GM19455 (cell line): ENCODE measurements around the gene VAV2.

Source experiments
- ATAC-seq: cut with Tn5 transposase; IDR thresholded peaks from one replicate; pipeline ENCODE4 v1.9.1; 2021; ENCODE audit not compliant: unreplicated experiment

VAV2 gene

GRCh38 chr9:134027561-134027960, 35.4 kb upstream of the VAV2 start:
- no peak for ATAC-seq

GRCh38 chr9:134026981-134027380, 34.9 kb upstream of the VAV2 start:
- ATAC-seq = no peak

GRCh38 chr9:134026581-134026980, 34.5 kb upstream of the VAV2 start:
- no peak for ATAC-seq

- ATAC-seq = peak; percentile 47
Measured at GRCh38 chr9:134025606-134026541, 33.8 kb upstream of the VAV2 start.

- ATAC-seq = peak; percentile 82
Measured at GRCh38 chr9:134024828-134025605, 32.9 kb upstream of the VAV2 start, which contains the start of gene BRD3OS. TSS of gene BRD3OS (plus strand) at chr9:134025481. CDS start at chr9:134026748, 1,267 bp downstream.

GRCh38 chr9:134024214-134024792, 32.2 kb upstream of the VAV2 start:
- no peak for ATAC-seq

- ATAC-seq = no peak
Measured at GRCh38 chr9:134014946-134015345, 22.8 kb upstream of the VAV2 start.

GRCh38 chr9:134011401-134011800, 19.3 kb upstream of the VAV2 start:
- ATAC-seq = no peak

GRCh38 chr9:134010310-134011173, 18.4 kb upstream of the VAV2 start:
- ATAC-seq = no peak

GRCh38 chr9:134007571-134007970, 15.4 kb upstream of the VAV2 start:
- no peak for ATAC-seq

GRCh38 chr9:134007150-134007549, 15.0 kb upstream of the VAV2 start:
- ATAC-seq = no peak

- ATAC-seq = no peak
Measured at GRCh38 chr9:134005381-134005780, 13.3 kb upstream of the VAV2 start.

- no peak for ATAC-seq
Measured at GRCh38 chr9:134004881-134005280, 12.8 kb upstream of the VAV2 start.

- ATAC-seq = no peak
Measured at GRCh38 chr9:134004131-134004873, 12.2 kb upstream of the VAV2 start.

GRCh38 chr9:134003237-134003636, 11.1 kb upstream of the VAV2 start:
- no peak for ATAC-seq

GRCh38 chr9:134002796-134003195, 10.7 kb upstream of the VAV2 start:
- no peak for ATAC-seq

- no peak for ATAC-seq
Measured at GRCh38 chr9:133999851-134000265, 7.7 kb upstream of the VAV2 start.

- ATAC-seq = no peak
Measured at GRCh38 chr9:133998915-133999595, 6.9 kb upstream of the VAV2 start.

- ATAC-seq = no peak
Measured at GRCh38 chr9:133997584-133997983, 5.5 kb upstream of the VAV2 start.
